Panc1 (cell line): Measurements from ENCODE around the gene RGMA. TPM values are rescaled to one million over a fixed set of nuclear protein-coding genes. Genes with fewer than 3 reads are reported as not detected.

Experiments used
- ATAC-seq: fragments of 200-7000 bp; cut with Tn5 transposase; 2 replicates; pipeline ENCODE4 v1.9.1; 2020; ENCODE audit warnings: mild to moderate bottlenecking, moderate library complexity
- BruUV-seq: library from RNA; stranded (reverse); fragments of 400-500 nt; replicated peaks from 2 replicates; lab custom pipeline; 2021; lab: Mats Ljungman, UMichigan
- CTCF ChIA-PET: fragments of 300-600 bp; sonication (Branson Sonifier 250); formaldehyde crosslinking; loops from one replicate; lab custom pipeline; 2022; ENCODE audit warnings: antibody characterized with exemption; lab: Charles Lee
- POLR2A ChIA-PET: fragments of 300-600 bp; sonication (Branson Sonifier 250); formaldehyde crosslinking; loops from one replicate; lab custom pipeline; 2022; ENCODE audit warnings: antibody characterized with exemption; lab: Charles Lee
- DNase-seq: peaks from one replicate; pipeline ENCODE4 v3.0.0-alpha.2; 2010; ENCODE audit warnings: low read depth, low spot score
- H3K27ac ChIP-seq: 2 replicates; pipeline ENCODE4 v1.5.1; 2011; ENCODE audit warnings: mild to moderate bottlenecking, low read length, inconsistent platforms
- H3K27me3 ChIP-seq: fragments of 200-500 bp; sonication (Bioruptor generic); 2 replicates; pipeline ENCODE4 v1.6.0; 2014; ENCODE audit warnings: low read length, inconsistent platforms; ENCODE audit not compliant: control insufficient read depth, insufficient read depth
- H3K36me3 ChIP-seq: fragments of 200-500 bp; sonication (Bioruptor generic); 2 replicates; pipeline ENCODE4 v1.5.1; 2014; ENCODE audit warnings: inconsistent platforms, mild to moderate bottlenecking, low read length, moderate library complexity; ENCODE audit not compliant: control insufficient read depth, insufficient read depth
- H3K4me1 ChIP-seq: 2 replicates; pipeline ENCODE4 v1.5.1; 2011; ENCODE audit warnings: inconsistent platforms, mild to moderate bottlenecking, low read length, moderate library complexity; ENCODE audit not compliant: control insufficient read depth, insufficient read depth
- H3K4me3 ChIP-seq, 2 experiments: 2 replicates each; pipeline ENCODE4 v1.5.1; 2011 to 2012; ENCODE audit warnings: low read depth in 2 of 2, low read length in 2 of 2, mild to moderate bottlenecking in 2 of 2, inconsistent platforms in 1 of 2, moderate library complexity in 1 of 2
- H3K9me3 ChIP-seq: fragments of 200-500 bp; sonication (Bioruptor generic); 2 replicates; pipeline ENCODE4 v1.5.1; 2014; ENCODE audit warnings: low read depth, mild to moderate bottlenecking, inconsistent platforms, low read length, moderate library complexity; ENCODE audit not compliant: control insufficient read depth, insufficient read depth
- CTCF ChIP-seq: fragments of 450-650 bp; IDR thresholded peaks from 2 replicates; pipeline ENCODE4 v1.5.1; 2017; ENCODE audit warnings: mild to moderate bottlenecking
- POLR2AphosphoS5 ChIP-seq: IDR thresholded peaks from 2 replicates; pipeline ENCODE4 v1.6.1; 2012; ENCODE audit warnings: mild to moderate bottlenecking, low read depth, low read length, moderate library complexity
- REST ChIP-seq, 2 experiments: IDR thresholded peaks; 2 replicates each; pipeline ENCODE4 v1.6.1; 2011 to 2012; ENCODE audit warnings: low read depth in 2 of 2, control low read depth in 1 of 2, low read length in 1 of 2, mild to moderate bottlenecking in 1 of 2, moderate library complexity in 1 of 2; ENCODE audit not compliant: insufficient read depth in 1 of 2
- SIN3A ChIP-seq: IDR thresholded peaks from 2 replicates; pipeline ENCODE4 v1.6.1; 2012; ENCODE audit warnings: low read depth, mild to moderate bottlenecking, low read length, moderate library complexity, borderline replicate concordance; ENCODE audit not compliant: insufficient read depth
- TCF7L2 ChIP-seq: IDR thresholded peaks from 2 replicates; pipeline ENCODE4 v1.6.1; 2011; ENCODE audit warnings: mild to moderate bottlenecking, low read depth, low read length, inconsistent platforms
- in situ Hi-C: cut with HindIII; loops from 2 replicates; pipeline ENCODE4 v1.10.0; 2016; ENCODE audit warnings: low sequenced_read_pairs, low pct_unique_long_range_greater_than_20kb
- intact Hi-C: fragments of 100-400 bp; cut with micrococcal nuclease; formaldehyde crosslinking; loops from one replicate; pipeline ENCODE4 v1.10.0; 2022; ENCODE audit not compliant: unreplicated experiment
- total RNA-seq: library from RNA; stranded (reverse); gene quantifications from one replicate; pipeline ENCODE4 v1.2.1, GENCODE V29; 2021; ENCODE audit not compliant: unreplicated experiment

The RGMA gene
- total RNA-seq, 1 experiment from 2014 or later: 0.62 TPM

- ChIA-PET POLR2A (interaction anchor here (0.6 kb wide), 1 partner anchor 250 kb away, joined by 5 read pairs; no protein-coding TSS in a partner anchor), CTCF (no interaction called here)
- Histone ChIP-seq H3K27me3 (no peaks in the 10 kb centered on the region), H3K27ac (no peak overlapping the region), H3K9me3 (no peaks in the 10 kb centered on the region), H3K4me1 (peaks cover 31% of the 10 kb centered on the region), H3K4me3 (no peak overlapping the region), H3K36me3 (peaks cover 57% of the 10 kb centered on the region)
- TF ChIP-seq REST (IDR thresholded peaks at IDR 0.05; ENCODE audit: insufficient read depth in 1 of 2, low read depth in 2 of 2, low read length in 1 of 2) (no peak), SIN3A (no peak), POLR2AphosphoS5 (no peak), CTCF (no peak), TCF7L2 (no peak)
- in situ Hi-C loops (no loop called here), intact Hi-C loops (no loop called here)
- BruUV-seq: no TSS peak
- DNase-seq: no peak
- ATAC-seq: no peak
These were observed 64.7 kb downstream of the RGMA start for GRCh38 chr15:93024293-93024692.

- ATAC-seq (no peak), DNase-seq (no peak)
- 0 out of 2 replicates have a peak, but pooled peaks cover 2% of the 10 kb centered on the region for H3K4me1 ChIP-seq
- H3K27ac ChIP-seq: no peak overlapping the region
- no peaks in the 10 kb centered on the region for H3K27me3 ChIP-seq
- intact Hi-C loops: no loop called here
- in situ Hi-C loops: no loop called here
- BruUV-seq: no TSS peak
- TF ChIP-seq POLR2AphosphoS5 (no peak; the same call in 1 of the 2 replicates), CTCF (no peak), SIN3A (no peak), REST (IDR thresholded peaks at IDR 0.05; ENCODE audit: insufficient read depth in 1 of 2, low read depth in 2 of 2, low read length in 1 of 2) (no peak), TCF7L2 (no peak)
- peaks cover 68% of the 10 kb centered on the region for H3K36me3 ChIP-seq
- H3K4me3 ChIP-seq: no peak overlapping the region
- CTCF ChIA-PET: interaction anchor here (0.7 kb wide), 1 partner anchor 9 kb away, joined by 3 read pairs; no protein-coding TSS in a partner anchor
- POLR2A ChIA-PET: no interaction called here
- H3K9me3 ChIP-seq: no peaks in the 10 kb centered on the region
These were observed 67.8 kb downstream of the RGMA start for GRCh38 chr15:93020976-93021772.
